RWPE1 (cell line): ENCODE data around the gene AKT1.

Experiments
- CTCF ChIA-PET: fragments of 350-600 bp; sonication (Branson Sonifier 250); formaldehyde crosslinking; extraction: SDS; loops from one replicate; lab custom pipeline; 2021; lab: Yijun Ruan, JAX
- POLR2A ChIA-PET: fragments of 400-600 bp; formaldehyde crosslinking; extraction: SDS; loops from one replicate; lab custom pipeline; 2020; ENCODE audit warnings: antibody characterized with exemption; ENCODE audit not compliant: low non-redundant PET; lab: Yijun Ruan, JAX
- DNase-seq: peaks from one replicate; pipeline ENCODE4 v3.0.0; 2012; ENCODE audit warnings: low spot score
- H3K27ac ChIP-seq: fragments of 450-650 bp; 2 replicates; pipeline ENCODE4 v1.5.1; 2017
- TF ChIP-seq, protein P1 (sequence below): fragments of 450-650 bp; conservative IDR thresholded peaks from 2 replicates; pipeline ENCODE4 v1.5.1; 2017; ENCODE audit warnings: low read depth, mild to moderate bottlenecking

AKT1 gene

DNA sequence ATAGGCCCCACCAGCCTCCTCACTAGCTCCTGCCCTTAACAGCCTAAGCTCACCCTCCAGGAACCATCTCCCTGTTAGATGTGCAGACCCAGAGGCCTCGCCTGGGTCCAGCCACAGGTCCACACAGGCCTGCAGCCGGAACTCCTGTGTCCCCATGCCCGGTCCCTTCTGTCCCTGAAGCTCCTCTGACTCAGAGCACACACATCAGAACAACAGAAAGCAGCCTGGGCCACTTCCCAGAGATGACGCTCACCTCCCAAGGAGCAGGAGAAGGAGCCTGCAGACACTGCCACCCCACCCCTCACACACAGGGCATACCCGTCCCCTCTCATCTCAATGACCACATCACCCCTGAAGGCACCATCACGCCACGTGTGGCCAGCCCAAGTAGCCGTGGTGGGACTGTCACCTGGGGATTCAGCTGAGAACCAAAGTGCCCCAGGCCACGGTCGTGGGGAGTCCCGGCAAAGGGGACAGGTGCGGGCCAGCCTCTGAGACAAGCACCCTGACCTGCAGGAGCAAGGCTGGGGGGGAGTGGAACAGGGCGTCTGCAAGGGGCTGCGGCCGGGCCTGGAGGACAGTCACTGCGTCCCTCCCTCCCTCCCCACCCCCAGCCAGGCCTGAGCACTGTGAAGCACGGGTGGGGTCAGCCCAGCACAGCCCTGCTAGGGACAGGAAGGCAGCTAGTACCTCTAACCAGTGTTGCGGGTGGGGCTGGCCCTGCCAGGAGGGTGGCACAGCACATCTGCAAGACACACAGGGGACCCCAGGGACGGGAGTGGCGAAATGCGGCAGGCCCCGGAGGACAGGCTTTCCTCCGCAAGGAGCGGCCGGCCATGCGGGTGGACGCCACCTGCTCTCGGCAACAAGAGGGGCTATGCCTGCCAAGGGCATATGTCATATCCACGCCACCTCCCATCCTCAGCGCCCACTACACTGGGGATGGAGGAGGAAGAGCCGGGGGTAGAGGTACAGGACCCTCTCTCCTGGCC, 5.5 kb downstream of the AKT1 start:
- TF ChIP-seq, protein P1, sequence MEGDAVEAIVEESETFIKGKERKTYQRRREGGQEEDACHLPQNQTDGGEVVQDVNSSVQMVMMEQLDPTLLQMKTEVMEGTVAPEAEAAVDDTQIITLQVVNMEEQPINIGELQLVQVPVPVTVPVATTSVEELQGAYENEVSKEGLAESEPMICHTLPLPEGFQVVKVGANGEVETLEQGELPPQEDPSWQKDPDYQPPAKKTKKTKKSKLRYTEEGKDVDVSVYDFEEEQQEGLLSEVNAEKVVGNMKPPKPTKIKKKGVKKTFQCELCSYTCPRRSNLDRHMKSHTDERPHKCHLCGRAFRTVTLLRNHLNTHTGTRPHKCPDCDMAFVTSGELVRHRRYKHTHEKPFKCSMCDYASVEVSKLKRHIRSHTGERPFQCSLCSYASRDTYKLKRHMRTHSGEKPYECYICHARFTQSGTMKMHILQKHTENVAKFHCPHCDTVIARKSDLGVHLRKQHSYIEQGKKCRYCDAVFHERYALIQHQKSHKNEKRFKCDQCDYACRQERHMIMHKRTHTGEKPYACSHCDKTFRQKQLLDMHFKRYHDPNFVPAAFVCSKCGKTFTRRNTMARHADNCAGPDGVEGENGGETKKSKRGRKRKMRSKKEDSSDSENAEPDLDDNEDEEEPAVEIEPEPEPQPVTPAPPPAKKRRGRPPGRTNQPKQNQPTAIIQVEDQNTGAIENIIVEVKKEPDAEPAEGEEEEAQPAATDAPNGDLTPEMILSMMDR, result no peak
- no peak for DNase-seq
- CTCF ChIA-PET, result interaction anchor here (0.6 to 1.1 kb wide), 5 partner anchors 21 to 604 kb away, joined by 3 to 5 read pairs (median 4); partner anchors contain the start of gene ADSS1
- H3K27ac ChIP-seq, result peak overlapping the region; percentile 84
- POLR2A ChIA-PET, result no interaction called here

DNA sequence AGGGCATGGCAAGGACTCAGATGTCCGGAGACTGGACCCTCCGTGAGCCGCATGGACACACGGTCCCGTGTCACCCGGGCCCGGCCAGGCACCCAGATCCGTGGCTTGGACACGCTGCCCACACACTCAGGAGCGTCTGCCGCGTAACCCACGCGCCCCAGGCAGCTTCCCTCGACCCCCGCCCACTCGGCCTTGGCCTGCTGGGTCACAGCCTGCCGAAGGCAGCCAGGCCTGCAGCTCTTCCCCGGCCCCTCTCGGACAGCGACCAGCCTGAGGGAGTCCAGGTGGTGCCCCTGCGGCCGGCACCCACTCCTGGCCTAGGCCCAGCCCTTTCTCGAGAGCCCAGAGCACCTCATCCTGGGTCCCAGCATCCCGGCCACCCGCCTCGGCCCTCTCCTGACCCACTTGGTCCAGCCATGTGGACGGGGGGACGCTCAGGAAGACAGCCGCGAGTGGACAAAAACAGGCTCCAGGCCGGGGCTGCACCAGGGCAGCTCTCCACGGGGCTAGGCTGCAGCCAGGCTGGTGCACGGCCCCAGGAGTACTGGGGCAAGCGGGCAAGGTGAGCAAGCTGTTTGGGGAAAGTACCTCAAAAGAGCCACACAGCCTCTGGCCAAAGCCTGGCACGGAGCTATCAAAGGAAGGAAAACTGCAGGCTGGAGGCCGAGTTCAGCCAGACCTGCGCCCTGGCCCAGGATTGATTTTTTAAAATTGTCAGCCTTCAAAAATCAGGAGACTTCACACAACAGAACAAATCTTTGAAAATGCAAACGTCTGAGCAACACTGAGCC, 6.5 kb downstream of the AKT1 start:
- CTCF ChIA-PET, result interaction anchor here (1.1 kb wide), 1 partner anchor 65 kb away, joined by 3 read pairs; the partner anchor contains the start of gene ADSS1
- peak overlapping the region; percentile 84 for H3K27ac ChIP-seq
- TF ChIP-seq, protein P1, result no peak
- DNase-seq, result no peak
- POLR2A ChIA-PET, result no interaction called here

DNA sequence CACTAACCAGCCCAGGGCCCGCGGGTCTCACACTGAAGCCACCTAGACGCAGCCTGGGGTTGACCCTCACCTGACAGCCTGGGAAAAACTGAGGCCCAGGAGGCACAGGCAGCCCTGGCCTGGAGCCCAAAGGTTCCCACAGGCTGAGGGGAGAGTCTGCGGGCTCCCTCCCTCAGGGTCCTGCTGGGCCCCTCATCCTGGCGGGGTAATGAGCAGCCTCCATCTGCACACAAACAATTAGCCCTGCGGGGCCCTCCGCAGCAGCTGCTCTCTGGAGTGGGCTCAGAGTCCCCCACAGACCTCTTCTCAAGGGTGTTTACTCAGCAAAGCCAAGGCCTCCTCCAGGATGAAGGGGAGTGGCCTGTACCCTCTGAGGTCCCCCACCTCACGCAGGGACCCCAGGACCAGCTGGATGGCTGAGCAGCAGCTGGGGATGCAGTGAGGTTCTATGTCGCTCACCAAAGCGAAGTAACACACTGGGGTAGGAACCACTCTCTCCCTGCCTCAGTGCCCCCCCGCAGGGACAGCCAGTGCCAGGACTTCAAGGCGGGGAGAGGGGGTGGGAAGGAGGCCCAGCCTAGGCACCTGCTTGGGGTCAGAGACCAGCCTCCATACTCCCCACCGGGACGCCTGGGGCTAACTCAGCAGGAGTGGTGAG, 7.3 kb downstream of the AKT1 start:
- CTCF ChIA-PET, result interaction anchor here (0.8 to 1.9 kb wide), 2 partner anchors 20 to 34 kb away, joined by 3 to 10 read pairs; no protein-coding TSS in a partner anchor
- TF ChIP-seq, protein P1, result no peak
- no peak for DNase-seq
- POLR2A ChIA-PET, result no interaction called here
- H3K27ac ChIP-seq, result peak overlapping the region; percentile 84

DNA sequence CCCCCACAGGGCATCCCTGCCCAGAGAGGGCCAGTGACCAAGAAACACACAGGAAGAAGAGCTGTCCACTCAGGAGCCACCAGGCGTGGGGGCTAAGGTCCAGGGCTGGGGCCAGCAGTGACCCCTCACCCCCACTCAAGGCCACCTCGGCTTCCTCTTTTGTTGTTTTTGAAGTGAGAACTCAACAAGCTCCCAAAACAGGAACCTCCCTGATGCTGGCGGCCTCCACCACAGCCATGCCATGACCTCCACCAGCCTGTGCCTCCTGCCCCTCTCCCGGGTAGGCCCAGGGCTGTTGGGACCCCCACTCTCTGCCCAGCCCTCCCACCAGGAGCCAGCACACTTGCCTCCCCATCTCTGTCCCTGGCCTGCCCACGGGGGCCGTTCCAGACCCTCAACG, 7.8 kb downstream of the AKT1 start:
- TF ChIP-seq, protein P1, result no peak
- H3K27ac ChIP-seq, result peak overlapping the region; percentile 84
- no peak for DNase-seq
- ChIA-PET POLR2A (no interaction called here), CTCF (interaction anchor here (0.8 to 1.9 kb wide), 2 partner anchors 19 to 34 kb away, joined by 3 to 10 read pairs; no protein-coding TSS in a partner anchor)

DNA sequence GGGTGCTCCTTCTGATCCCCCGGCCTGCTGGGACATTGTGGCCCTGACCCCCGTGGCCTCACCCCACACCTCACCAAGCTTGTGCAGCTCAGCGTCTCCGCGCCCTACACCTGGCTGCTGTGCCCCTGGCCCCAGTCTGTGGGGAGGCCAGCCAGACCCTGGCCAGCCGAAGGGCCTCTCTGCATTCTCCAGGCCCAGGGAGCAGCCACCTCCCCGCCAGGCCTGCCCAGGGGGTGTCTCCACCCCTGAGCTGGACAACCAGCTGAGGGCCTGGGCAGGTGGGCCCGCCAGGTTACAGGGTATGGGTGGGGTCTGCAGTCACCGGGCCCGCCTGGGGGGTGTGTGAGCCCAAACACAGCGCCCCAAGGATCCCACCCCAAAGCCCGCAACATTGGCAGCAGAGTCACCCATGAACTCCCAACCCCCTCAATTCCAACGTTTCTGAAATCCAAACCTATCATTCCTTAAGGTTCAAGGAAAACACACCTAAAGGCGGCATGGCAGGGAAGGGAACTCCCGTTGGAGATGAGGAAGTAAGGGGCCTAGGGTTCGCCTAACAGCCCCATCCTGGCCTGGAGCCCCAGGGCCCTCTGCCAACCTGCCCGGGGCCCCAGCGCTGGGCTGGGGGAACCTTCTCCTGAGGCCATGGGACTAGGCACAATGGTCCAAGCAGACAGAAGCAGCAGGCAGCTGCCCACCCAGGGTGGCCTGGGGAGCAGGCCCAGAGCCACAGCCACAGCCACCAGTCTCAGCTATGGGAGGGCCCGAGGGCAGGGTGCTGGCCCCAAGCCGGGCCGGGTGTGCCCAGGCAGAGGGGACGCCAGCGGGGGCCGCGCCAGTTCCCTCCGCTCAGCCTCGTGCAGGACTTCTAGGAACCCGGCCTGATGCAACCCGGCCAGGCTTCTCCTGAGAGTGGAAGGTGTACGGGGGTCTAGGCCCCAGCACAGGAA, 8.5 kb downstream of the AKT1 start:
- POLR2A ChIA-PET, result no interaction called here
- H3K27ac ChIP-seq, result peak overlapping the region; percentile 84
- DNase-seq, result no peak
- TF ChIP-seq, protein P1, result no peak
- CTCF ChIA-PET, result interaction anchor here (1.9 kb wide), 1 partner anchor 19 kb away, joined by 10 read pairs; no protein-coding TSS in a partner anchor
